Coronary artery (tissue), 2 donors: ENCODE measurements around the gene INKA2.

Source experiments
- DNase-seq: peaks from one replicate; pipeline ENCODE4 v3.0.0-alpha.2; 2017; ENCODE audit warnings: low spot score
- H3K27ac ChIP-seq, 2 donors: fragments of 200-600 bp; sonication (generic); one replicate each; pipeline ENCODE4 v1.5.1; 2016 to 2019
- H3K4me3 ChIP-seq: fragments of 200-600 bp; sonication (generic); 2 replicates; pipeline ENCODE4 v1.5.1; 2016; ENCODE audit warnings: mild to moderate bottlenecking, moderate library complexity
- CTCF ChIP-seq: fragments of 200-600 bp; sonication (generic); IDR thresholded peaks from one replicate; pipeline ENCODE4 v1.5.1; 2019; ENCODE audit warnings: antibody characterized with exemption

Gene INKA2

GRCh38 chr1:111729271-111729921 is 9.8 kb downstream of the INKA2 start:
- peak; percentile 56 for DNase-seq
- Histone ChIP-seq H3K27ac (no peak overlapping the region), H3K4me3 (no peak overlapping the region)
- TF ChIP-seq CTCF = no peak

DNA sequence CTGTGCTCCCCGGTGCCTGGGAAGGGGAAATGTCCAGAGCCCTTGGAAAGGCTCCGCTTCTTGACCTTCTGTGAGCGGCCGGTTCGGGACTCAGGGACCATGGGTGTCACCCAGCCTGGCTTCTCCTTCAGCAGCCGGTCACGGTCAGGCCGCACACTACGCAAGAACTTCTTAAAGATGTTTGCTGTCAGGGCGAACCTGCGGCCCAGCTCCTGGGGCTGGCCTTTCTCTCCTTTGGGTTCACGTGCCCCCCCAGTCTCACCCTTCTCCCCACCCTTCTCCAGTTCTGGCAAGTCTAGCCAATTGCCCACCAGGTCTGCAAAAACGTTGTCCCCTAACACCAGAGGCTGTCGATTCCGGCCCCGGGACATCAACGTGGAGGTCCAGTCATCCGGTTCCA is 12.1 kb downstream of the INKA2 start:
- DNase-seq = peak; percentile 61
- TF ChIP-seq CTCF = no peak
- H3K4me3 ChIP-seq = no peak overlapping the region
- H3K27ac ChIP-seq = no peak overlapping the region

DNA sequence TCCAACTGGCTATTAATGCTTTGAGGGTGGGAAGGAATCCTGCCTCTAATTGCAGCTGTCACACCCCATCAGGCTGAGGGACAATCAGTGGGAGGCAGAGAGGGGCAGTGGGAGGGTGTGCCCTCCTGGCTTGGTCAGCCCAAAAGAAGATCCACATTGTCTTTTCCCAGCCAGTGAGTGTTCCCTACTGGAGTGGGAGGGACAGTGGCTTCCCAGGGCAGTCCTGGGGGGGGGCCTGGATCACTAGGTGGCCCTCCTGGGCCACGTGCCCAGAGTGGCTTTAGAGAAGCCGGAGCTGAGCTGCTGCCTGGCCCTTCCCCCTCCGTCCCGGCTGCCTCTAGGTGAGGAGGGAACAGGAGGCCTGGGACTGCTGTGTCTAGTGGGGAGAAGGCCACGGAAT is 14.0 kb downstream of the INKA2 start:
- no peak for TF ChIP-seq CTCF
- H3K27ac ChIP-seq = no peak overlapping the region

DNA sequence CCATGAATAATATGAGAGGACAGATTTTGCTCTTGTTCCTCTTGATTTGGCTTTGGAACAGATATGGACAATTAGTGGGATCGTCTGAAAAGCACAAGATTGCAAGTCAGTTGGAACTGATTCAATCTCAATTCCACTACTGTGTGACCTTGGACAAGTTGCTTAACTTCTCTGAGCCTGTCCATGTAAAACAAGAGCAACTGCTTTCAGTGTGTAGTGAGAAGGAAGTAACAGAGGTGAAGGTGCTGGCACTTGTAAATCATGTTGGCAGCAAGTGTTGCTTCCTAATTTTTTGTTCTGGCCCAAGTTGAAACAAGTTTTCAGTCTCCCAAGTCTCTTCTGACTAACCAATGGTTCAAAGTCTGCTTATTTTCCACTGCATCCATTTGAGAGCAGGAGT is 15.3 kb downstream of the INKA2 start:
- no peak for TF ChIP-seq CTCF
- Histone ChIP-seq H3K4me3 (no peak overlapping the region), H3K27ac (no peak overlapping the region)
- no peak for DNase-seq

More for the DNA sequence above, 14.0 kb downstream of the INKA2 start:
- no peak overlapping the region for H3K4me3 ChIP-seq
- no peak for DNase-seq

DNA sequence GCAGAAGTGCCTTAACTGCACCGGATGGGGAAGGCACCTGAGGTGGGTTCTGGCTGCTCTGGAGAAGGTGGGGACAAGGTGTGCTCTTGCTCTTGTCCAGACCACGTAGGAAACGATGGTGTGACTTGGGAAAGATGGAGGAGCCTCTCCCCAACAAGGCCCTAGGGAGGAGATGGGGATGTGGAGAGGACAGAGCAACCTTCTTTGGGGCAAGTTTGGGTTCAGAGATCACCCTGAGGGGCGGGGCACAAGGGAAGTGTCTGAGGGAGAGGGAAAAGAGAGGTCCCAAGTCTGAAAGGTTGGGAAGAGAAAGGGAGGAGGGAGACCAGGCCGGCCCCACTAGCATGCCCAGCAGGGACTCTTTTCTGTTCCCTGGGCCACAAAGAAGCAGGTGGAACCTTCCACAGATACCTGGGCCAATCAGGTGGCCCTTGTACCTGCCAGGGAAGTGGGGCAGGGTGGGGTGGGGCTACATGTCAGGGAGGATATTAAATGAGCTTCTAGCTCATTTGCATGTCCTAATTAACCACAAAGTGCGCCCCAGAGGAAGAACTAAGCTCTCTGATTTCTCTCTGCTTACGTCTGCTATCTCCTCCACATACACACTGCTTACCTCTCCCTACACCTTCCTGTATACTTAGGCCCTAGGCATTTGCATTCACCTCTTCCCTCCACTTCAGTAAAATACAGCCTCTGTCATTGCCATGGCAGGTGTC is 15.9 kb downstream of the INKA2 start:
- no peak overlapping the region for H3K4me3 ChIP-seq
- peak; percentile 61 for DNase-seq
- no peak overlapping the region for H3K27ac ChIP-seq
- TF ChIP-seq CTCF = no peak

GRCh38 chr1:111720977-111721786 is 18.0 kb downstream of the INKA2 start:
- DNase-seq = no peak
- Histone ChIP-seq H3K27ac (peak overlapping the region in 1 of 2 donors; percentile 39), H3K4me3 (no peak overlapping the region)
- TF ChIP-seq CTCF = no peak
